ENCODE results near the gene PDE7B.

PDE7B gene

GRCh38 chr6:135953818-135954217 is 102.3 kb downstream of the PDE7B start:
- POLR2A ChIA-PET = no interaction called here
- Histone ChIP-seq H3K9me3 (ENCODE audit: control insufficient read depth, insufficient read depth, low read depth, low read length) (no peaks in the 10 kb centered on the region), H3K27ac (ENCODE audit: extremely low read depth, low read depth, low read length) (no peak overlapping the region), H3K4me3 (ENCODE audit: low read depth, low read length) (no peak overlapping the region), H3K36me3 (ENCODE audit: control insufficient read depth in 2 of 2, insufficient read depth in 1 of 2, low read length in 2 of 2) (no peaks in the 10 kb centered on the region), H3K4me1 (ENCODE audit: control insufficient read depth, insufficient read depth, low read length) (no peaks in the 10 kb centered on the region)
- CTCF ChIA-PET = no interaction called here
- TF ChIP-seq ZNF645 (tag by site-specific recombination; IDR thresholded peaks at IDR 0.05) (no peak), ZBTB44 (tag by site-specific recombination; IDR thresholded peaks at IDR 0.05) (no peak), ZNF239 (tag by site-specific recombination; IDR thresholded peaks at IDR 0.05) (no peak), ZSCAN16 (tag by site-specific recombination; IDR thresholded peaks at IDR 0.05) (no peak), ZNF777 (tag by site-specific recombination; IDR thresholded peaks at IDR 0.05; ENCODE audit: borderline replicate concordance) (no peak), ZNF350 (tag by site-specific recombination; IDR thresholded peaks at IDR 0.05) (no peak), ZSCAN4 (tag by site-specific recombination; IDR thresholded peaks at IDR 0.05) (no peak), ZNF791 (tag by site-specific recombination; IDR thresholded peaks at IDR 0.05) (no peak), ZSCAN5A (tag by site-specific recombination; IDR thresholded peaks at IDR 0.05) (no peak), ZNF488 (tag by site-specific recombination; IDR thresholded peaks at IDR 0.05) (no peak), ZNF121 (tag by site-specific recombination; IDR thresholded peaks at IDR 0.05) (no peak), BCL6B (tag by site-specific recombination; IDR thresholded peaks at IDR 0.05) (no peak)

GRCh38 chr6:135955099-135955498 is 103.6 kb downstream of the PDE7B start:
- H3K9me3 ChIP-seq (ENCODE audit: control insufficient read depth, insufficient read depth, low read depth, low read length) = no peaks in the 10 kb centered on the region
- no peaks in the 10 kb centered on the region for H3K36me3 ChIP-seq (ENCODE audit: control insufficient read depth in 2 of 2, insufficient read depth in 1 of 2, low read length in 2 of 2)
- no peak overlapping the region for H3K27ac ChIP-seq (ENCODE audit: extremely low read depth, low read depth, low read length)
- H3K4me3 ChIP-seq (ENCODE audit: low read depth, low read length) = no peak overlapping the region
- ChIA-PET POLR2A (no interaction called here), CTCF (interaction anchor here (0.7 to 1.4 kb wide), 3 partner anchors 175 to 272 kb away, joined by 3 to 6 read pairs (median 3); no protein-coding TSS in a partner anchor)
- peak; percentile 78 for TF ChIP-seq SCRT2 (tag by site-specific recombination; IDR thresholded peaks at IDR 0.05)
- no peak for TF ChIP-seq ZNF629 (tag by site-specific recombination; IDR thresholded peaks at IDR 0.05)
- TF ChIP-seq ZNF768 (tag by site-specific recombination; IDR thresholded peaks at IDR 0.05) = no peak
- H3K4me1 ChIP-seq (ENCODE audit: control insufficient read depth, insufficient read depth, low read length) = no peaks in the 10 kb centered on the region

All from HEK293 (cell line).